Measurements from ENCODE around the gene PTPRD.

The PTPRD gene

GRCh38 chr9:8436786-8437185, 2176.0 kb downstream of the PTPRD start:
- Histone ChIP-seq H3K27me3 (ENCODE audit: insufficient read depth, low read length, poor library complexity, severe bottlenecking) (no peaks in the 10 kb centered on the region), H4K20me1 (ENCODE audit: insufficient read depth, low read length, poor library complexity, severe bottlenecking) (no peaks in the 10 kb centered on the region), H3K4me3 (ENCODE audit: low read length, poor library complexity, severe bottlenecking) (no peak overlapping the region), H3K9me3 (ENCODE audit: insufficient read depth, low read depth, low read length) (no peaks in the 10 kb centered on the region), H3F3A (ENCODE audit: low read depth) (no peaks in the 10 kb centered on the region), H3K79me2 (ENCODE audit: insufficient read depth, low read length) (no peaks in the 10 kb centered on the region), H3K4me2 (ENCODE audit: low read depth, low read length, poor library complexity, severe bottlenecking) (no peak overlapping the region), H3K4me1 (ENCODE audit: insufficient read depth, low read length, poor library complexity, severe bottlenecking) (peaks cover 9% of the 10 kb centered on the region), H3K9ac (ENCODE audit: low read depth, low read length, poor library complexity, severe bottlenecking) (no peak overlapping the region), H3K9me2 (replicated peaks; ENCODE audit: low read depth, low read length) (no peaks in the 10 kb centered on the region), H2AFZ (ENCODE audit: low read length) (no peak overlapping the region), H3K36me3 (ENCODE audit: insufficient read depth, low read length) (peaks cover 56% of the 10 kb centered on the region; the same call in 1 of the 2 replicates)
- TF ChIP-seq EZH2phosphoT487 (IDR thresholded peaks at IDR 0.05; ENCODE audit: borderline replicate concordance) (no peak), CTCF (conservative IDR thresholded peaks at IDR 0.05; ENCODE audit: low read length) (no peak)

- Histone ChIP-seq H2AFZ (ENCODE audit: low read length) (no peak overlapping the region), H3K27me3 (ENCODE audit: insufficient read depth, low read length, poor library complexity, severe bottlenecking) (no peaks in the 10 kb centered on the region), H3K79me2 (ENCODE audit: insufficient read depth, low read length) (no peaks in the 10 kb centered on the region), H3K4me3 (ENCODE audit: low read length, poor library complexity, severe bottlenecking) (no peak overlapping the region), H3F3A (ENCODE audit: low read depth) (no peaks in the 10 kb centered on the region), H3K4me2 (ENCODE audit: low read depth, low read length, poor library complexity, severe bottlenecking) (no peak overlapping the region), H3K9me2 (replicated peaks; ENCODE audit: low read depth, low read length) (no peaks in the 10 kb centered on the region), H3K36me3 (ENCODE audit: insufficient read depth, low read length) (peaks cover 50% of the 10 kb centered on the region; the same call in 1 of the 2 replicates), H3K9ac (ENCODE audit: low read depth, low read length, poor library complexity, severe bottlenecking) (no peak overlapping the region), H3K9me3 (ENCODE audit: insufficient read depth, low read depth, low read length) (no peaks in the 10 kb centered on the region), H4K20me1 (ENCODE audit: insufficient read depth, low read length, poor library complexity, severe bottlenecking) (no peaks in the 10 kb centered on the region), H3K4me1 (ENCODE audit: insufficient read depth, low read length, poor library complexity, severe bottlenecking) (peaks cover 9% of the 10 kb centered on the region)
- no peak for TF ChIP-seq CTCF (conservative IDR thresholded peaks at IDR 0.05; ENCODE audit: low read length)
- TF ChIP-seq EZH2phosphoT487 (IDR thresholded peaks at IDR 0.05; ENCODE audit: borderline replicate concordance): no peak
Observed at GRCh38 chr9:8434621-8435020, 2178.2 kb downstream of the PTPRD start.

- Histone ChIP-seq H3K9me3 (ENCODE audit: insufficient read depth, low read depth, low read length) (no peaks in the 10 kb centered on the region), H3K9me2 (replicated peaks; ENCODE audit: low read depth, low read length) (no peaks in the 10 kb centered on the region), H3K27me3 (ENCODE audit: insufficient read depth, low read length, poor library complexity, severe bottlenecking) (no peaks in the 10 kb centered on the region), H4K20me1 (ENCODE audit: insufficient read depth, low read length, poor library complexity, severe bottlenecking) (no peaks in the 10 kb centered on the region), H2AFZ (ENCODE audit: low read length) (no peak overlapping the region), H3K79me2 (ENCODE audit: insufficient read depth, low read length) (no peaks in the 10 kb centered on the region), H3K36me3 (ENCODE audit: insufficient read depth, low read length) (peaks cover 65% of the 10 kb centered on the region; the same call in 1 of the 2 replicates), H3K4me3 (ENCODE audit: low read length, poor library complexity, severe bottlenecking) (no peak overlapping the region), H3K9ac (ENCODE audit: low read depth, low read length, poor library complexity, severe bottlenecking) (no peak overlapping the region), H3K4me2 (ENCODE audit: low read depth, low read length, poor library complexity, severe bottlenecking) (no peak overlapping the region), H3F3A (ENCODE audit: low read depth) (no peaks in the 10 kb centered on the region), H3K4me1 (ENCODE audit: insufficient read depth, low read length, poor library complexity, severe bottlenecking) (peaks cover 9% of the 10 kb centered on the region)
- TF ChIP-seq EZH2phosphoT487 (IDR thresholded peaks at IDR 0.05; ENCODE audit: borderline replicate concordance) (no peak), CTCF (conservative IDR thresholded peaks at IDR 0.05; ENCODE audit: low read length) (no peak)
Observed at GRCh38 chr9:8432224-8432623, 2180.6 kb downstream of the PTPRD start.

Data from Loucy (cell line).